HG03039 (cell line): Measurements from ENCODE around the gene SDS.
"Not testable (repeated sequence)": the region's sequence is repeated elsewhere in the genome, so short reads cannot be mapped to it uniquely, and the experiment has no call there.

Source experiments
- ATAC-seq: cut with Tn5 transposase; IDR thresholded peaks from one replicate; pipeline ENCODE4 v1.9.1; 2021; ENCODE audit warnings: mild to moderate bottlenecking, moderate library complexity; ENCODE audit not compliant: unreplicated experiment

The SDS gene

GRCh38 chr12:113358381-113359132 lies 45.1 kb downstream of the SDS start, which contains the start of gene PLBD2:
TSS of gene PLBD2 (plus strand) at chr12:113358587. CDS start at chr12:113358601, 14 bp downstream.
- peak; percentile 87 for ATAC-seq

DNA sequence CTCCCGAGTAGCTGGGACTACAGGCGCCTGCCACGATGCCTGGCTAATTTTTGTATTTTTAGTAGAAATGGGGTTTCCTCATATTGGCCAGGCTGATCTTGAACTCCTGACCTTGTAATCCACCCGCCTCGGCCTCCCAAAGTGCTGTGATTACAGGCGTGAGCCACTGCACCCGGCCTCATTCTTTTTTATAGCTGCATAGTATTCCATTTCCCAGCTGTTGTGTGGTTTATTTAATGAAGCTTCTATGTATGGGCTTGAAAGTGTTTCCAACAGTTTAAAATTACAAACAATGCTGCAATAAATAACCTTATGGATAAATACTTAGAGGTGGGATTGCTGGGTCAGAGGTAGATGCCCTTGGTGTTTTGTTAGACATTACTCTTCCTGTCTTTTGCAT lies 49.5 kb downstream of the SDS start:
- not testable (repeated sequence) for ATAC-seq

DNA sequence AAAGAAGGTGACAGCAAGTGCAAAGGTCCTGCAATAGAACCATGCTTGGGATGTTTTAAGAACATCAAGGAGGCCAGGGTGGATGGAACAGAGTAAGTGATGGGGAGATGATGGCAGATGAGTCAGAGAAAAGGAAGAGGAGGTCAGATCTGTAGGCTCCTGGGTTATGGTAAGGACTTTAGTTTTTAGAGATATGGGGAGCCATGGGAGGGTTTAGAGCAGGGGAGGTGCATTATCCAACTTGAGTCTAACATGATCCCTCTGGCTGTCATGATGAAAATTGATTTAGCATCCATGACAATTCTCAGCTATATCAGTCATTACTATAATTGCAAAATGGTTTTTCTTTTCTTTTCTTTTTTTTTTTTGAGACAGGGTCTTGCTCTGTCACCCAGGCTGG lies 52.6 kb downstream of the SDS start:
- no peak for ATAC-seq

- ATAC-seq = no peak
These were observed 54.7 kb downstream of the SDS start for GRCh38 chr12:113348849-113349536.

DNA sequence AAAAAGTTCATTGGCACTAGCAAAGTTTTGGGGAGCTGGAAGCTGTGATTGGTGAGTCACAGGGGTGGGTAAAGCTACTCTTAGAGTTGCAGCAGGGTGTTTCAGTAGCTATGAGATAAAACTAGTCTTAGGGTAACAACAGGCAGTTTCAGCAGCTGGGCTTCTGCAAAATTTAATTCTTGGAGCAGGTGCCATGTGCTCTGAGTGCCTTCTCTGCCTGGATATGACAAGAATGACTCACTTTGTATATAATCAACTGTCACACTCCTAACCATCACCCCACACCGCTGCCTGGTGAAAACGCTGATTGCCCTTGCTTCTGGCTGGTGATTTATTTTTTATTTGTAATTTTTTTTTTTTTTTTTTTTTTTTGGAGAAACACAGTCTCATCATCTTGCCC lies 55.8 kb downstream of the SDS start:
- no peak for ATAC-seq

- no peak for ATAC-seq
These were observed 56.6 kb downstream of the SDS start for GRCh38 chr12:113347107-113347506.

DNA sequence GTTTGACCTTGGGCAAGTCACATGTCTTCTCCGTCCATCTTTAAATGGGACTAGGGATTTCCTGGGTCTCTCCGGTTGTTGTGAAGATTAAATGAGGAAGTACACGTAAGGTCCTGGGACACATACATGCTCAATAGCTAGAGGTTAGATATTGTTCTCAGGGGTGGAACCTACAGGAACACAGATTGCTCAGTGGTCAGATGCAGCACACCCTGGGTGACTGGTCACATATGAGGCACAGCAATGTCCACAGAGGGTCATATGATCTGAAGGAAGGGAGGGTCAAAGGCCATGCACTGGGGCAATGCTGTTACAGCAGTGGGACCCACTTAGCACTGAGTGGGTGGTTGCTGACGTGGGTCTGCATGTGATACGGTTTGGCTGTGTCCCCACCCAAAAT lies 57.3 kb downstream of the SDS start:
- no peak for ATAC-seq

- no peak for ATAC-seq
These were observed 58.4 kb downstream of the SDS start for GRCh38 chr12:113345318-113345717.
